ELR (cell line): Measurements from ENCODE around the gene SPATA33.

Experiments
- DNase-seq: peaks from one replicate; pipeline ENCODE4 v3.0.0-alpha.2; 2015; ENCODE audit warnings: low read depth

Gene SPATA33

DNA sequence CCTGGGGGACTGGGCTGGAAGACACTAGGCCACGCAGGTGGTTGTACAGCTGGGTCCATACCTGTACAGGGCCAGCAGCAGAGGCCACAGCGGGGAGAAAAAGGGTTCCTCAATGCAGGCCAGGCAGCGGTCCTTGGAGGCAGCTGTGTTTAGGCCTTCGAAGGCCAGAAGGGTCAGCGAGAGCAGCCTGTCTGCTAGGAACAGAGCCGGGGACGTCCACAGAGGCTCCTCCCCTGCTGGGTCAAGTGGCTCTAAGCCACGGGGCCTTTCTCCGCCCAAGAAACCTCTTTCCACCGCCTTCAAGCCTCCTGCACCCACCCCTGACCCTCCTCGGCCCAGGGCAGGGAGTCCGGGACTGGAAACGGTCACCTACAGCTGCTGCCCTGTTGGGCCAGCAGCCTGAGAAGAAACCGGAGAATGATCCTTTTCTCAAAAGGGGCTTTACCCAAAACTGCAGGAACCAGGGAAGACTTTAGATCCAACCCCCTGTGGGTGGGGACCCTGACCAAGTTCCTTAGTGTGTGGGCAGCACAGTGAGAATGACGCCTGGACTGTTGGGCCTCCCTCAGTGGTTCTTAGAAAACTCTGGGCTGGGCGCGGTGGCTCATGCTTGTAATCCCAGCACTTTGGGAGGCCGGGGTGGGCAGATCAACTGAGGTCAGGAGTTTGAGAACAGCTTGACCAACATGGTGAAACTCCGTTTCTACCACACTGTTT lies 52.2 kb downstream of the SPATA33 start:
- no peak for DNase-seq

DNA sequence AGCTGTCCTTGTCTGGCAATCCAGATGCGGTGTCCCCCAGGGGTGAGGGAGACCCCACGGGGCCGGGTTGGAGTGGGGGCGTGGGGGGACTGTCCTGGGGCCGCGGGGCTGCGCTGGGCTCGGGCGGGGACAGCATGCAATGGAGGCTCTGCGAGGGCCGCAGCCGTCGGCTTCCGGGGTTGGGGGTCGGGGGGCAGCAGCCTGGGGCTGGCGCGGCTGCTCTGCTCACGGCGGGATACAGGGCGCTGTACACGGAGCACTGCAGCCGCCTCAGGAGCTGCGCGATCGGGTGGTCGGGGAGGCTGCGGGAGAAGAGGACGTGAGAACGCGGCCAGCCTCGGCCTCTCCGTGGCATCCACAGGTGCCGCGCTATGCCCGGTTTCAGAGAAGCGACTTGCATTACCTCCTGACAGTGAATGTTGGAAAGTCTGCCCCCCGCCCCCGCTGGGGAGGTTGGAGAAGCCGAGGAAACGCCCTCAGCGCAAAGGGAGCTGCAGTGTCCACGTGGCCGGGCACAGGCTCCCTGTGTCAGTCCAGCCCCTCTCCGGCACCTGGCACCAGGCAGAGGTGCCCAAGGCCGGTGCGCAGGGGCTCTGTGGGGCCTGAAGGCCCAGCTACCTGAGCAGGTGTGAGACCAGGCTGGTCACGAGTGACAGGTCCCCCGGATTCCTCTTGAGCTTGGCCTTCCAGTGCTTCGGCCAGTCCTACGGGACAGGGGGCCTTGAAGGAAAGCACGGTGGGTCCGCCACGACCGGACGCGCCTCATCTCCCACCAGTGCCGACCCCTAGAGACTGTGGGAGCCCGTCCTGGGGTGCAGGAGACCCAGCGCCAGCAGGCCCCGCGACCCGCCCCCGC lies 53.3 kb downstream of the SPATA33 start:
- DNase-seq, result no peak

DNA sequence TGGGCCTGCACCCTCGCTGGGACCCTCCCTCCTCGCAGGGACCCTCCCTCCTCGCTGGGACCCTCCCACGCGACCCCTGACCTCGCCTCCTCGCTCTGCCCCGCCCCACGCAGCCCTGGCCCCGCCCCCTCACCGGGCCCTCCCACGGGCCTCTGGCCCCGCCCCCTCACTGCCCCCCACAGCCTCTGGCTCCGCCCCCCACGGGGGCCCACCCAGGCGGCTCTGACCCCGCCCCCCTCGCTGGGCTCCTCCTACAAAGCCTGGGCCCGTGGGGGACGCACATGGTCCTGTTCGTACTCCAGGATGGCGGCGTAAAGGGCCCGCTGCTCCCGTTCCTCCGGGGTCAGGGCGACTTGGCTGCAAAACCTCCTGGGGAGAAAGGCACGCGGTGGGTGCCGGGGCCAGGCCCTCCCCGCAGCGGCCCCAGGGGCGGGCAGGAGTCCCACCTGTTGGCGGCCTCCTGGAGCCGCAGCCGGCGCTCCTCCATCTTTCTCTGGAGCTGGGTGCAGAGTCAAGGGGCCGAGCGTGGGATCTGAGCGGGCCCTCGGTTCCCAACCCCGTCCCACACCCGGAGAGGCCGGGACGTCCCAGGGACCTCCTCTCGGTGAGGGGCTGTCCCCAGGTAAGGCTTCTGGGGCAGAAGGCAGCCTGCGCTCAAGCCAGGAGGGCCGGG lies 54.1 kb downstream of the SPATA33 start:
- DNase-seq, result peak; percentile 78

DNA sequence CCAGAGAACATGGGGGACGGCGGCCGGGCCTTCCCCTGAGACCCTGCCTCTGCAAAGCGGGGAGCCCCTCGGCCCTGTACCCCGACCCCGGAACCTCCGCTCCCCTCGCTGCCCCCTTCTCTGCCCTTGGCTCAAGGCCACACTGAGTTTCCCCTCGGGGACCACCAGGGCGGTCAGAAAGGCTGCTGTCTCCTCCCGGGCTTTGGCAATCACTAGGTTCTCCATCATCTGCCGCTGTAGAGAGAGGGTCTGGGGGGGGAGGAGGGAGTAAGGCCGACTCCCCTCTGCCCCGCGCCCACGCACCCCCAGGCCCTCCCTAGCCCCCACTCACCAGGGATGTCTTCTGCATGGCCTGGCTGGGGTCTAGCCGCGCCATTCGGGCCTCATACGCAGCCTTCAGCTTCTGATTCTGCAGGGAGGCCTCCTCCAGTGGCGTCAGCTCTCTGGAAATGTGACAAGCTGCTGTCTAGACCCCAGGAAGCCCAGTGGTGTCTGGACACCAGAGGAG lies 54.7 kb downstream of the SPATA33 start:
- no peak for DNase-seq

DNA sequence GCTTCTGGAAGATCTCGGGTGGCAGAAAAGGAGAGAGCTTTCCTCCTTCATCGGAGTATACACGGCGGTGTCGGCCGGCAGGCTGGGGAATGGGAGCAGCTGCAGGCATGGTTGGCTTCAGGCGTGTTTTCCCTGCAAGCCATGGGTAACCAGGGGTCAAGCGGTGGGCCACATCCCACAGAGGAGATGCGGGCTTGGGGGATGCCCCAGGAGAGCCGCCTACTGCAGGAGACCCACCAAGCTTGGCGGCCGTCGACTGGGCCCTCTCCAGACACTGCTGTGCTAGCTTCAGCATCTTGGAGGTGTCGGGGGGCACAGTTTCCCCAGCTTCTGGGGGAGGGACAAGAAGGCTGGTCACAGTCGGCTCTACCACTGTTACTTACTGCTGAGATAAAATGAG lies 58.9 kb downstream of the SPATA33 start:
- DNase-seq, result no peak

DNA sequence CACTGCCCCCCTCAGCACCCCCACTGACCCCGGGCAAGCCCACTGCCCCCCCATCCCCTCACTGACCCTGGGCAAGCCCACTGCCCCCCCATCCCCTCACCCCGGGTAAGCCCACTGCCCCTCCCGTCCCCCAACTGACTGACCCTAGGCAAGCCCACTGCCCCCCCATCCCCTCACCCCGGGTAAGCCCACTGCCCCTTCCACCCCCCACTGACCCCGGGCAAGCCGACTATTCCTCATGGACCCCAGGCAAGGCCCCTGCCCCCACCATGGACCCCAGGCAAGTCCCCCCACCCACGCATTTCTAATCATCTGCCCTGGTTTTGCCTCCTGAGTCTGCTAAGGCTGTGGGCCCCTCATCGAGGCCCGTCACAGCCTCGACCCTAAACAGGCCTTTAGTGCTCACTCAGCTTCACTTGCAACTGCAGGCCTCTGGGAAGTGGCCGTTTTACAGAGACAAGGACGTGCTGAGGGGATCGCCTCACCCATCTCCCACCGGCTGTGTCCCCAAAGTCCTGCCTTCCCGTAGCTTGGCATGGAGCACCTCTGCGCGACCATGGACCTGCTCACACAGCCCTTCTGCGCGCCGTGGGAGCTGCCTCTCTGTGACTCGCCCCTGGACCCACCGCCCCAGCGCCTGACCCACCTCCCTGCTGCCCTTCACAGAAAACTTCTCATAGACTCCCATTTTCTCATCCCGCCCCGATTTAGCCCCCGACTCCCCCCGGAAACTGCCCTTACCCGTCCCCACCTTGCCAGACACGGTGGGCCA lies 59.5 kb downstream of the SPATA33 start:
- no peak for DNase-seq

DNA sequence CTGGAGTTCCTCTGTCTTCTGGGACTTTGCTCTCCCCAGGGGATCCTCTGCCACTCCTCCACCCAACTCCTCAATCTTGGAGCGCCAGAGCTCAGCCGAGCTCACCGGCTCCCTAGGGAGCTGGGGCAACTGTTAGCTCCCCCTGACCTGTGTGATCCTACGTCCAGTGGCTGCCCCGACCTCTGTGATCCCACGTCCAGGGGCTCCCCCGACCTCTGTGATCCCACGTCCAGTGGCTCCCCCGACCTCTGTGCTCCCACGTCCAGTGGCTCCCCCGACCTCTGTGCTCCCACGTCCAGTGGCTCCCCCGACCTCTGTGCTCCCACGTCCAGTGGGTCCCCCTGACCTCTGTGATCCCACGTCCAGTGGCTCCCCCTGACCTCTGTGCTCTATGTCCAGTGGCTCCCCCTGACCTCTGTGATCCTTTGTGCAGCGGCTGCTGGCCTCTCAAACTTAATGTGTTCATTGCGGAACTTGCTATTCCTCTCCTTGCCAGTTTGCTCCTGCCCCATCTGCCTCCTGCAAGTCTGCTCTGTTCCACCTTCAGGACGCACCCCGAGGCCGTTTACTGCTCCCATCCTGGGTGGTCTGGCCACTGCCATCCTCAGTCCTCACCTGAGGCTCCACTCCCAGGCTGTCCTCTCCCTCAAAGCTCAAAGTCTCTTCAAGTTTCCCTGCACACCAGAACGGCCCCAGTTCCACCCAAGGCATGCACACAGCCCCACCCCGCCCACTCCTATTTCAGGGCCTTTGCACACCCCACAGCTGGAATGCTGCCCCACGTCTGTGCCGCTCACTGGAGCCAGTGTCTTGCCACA lies 60.3 kb downstream of the SPATA33 start:
- no peak for DNase-seq
